HG02623 (cell line): Measurements from ENCODE around the gene MAP4.
"Not testable (repeated sequence)": the region's sequence is repeated elsewhere in the genome, so short reads cannot be mapped to it uniquely, and the experiment has no call there.

Experiments used
- ATAC-seq: cut with Tn5 transposase; IDR thresholded peaks from one replicate; pipeline ENCODE4 v1.9.1; 2021; ENCODE audit warnings: moderate library complexity; ENCODE audit not compliant: unreplicated experiment

The MAP4 gene

DNA sequence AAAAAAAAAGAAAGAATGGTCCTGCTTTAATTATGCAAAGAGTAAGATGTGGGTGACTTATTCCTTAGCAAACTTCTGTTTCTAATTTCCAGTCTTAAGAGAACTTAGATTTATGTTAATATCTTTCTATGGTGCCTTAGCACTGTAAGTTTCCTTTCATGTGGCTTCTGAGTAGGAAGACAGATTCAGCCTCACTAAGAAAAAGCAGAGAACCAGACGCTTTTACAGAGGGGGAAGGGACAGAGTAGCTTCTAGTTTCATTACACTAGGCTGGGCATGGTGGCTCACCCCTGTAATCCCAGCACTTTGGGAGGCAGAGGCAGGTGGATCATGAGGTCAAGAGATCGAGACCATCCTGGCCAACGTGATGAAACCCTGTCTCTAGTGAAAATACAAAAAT is 118.3 kb downstream of the MAP4 start:
- ATAC-seq: no peak

DNA sequence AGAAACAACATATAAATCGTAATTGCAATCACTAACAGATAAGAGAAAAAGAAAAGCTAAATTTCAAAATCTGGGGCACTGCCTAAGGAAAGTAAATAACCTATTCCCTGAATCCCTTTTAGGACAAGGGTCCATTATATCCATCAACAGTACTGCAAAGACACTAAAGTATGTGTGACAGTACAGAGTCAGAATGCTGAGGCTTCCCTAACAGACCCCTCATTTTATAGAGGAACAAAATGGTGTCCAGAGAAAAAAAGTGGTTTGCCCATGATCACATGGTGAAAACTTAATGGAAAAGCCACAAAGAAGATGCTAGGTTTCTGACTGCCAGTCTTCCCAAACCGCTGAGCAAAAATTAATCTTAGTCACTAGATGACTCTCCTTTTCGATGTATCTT is 119.5 kb downstream of the MAP4 start:
- no peak for ATAC-seq

DNA sequence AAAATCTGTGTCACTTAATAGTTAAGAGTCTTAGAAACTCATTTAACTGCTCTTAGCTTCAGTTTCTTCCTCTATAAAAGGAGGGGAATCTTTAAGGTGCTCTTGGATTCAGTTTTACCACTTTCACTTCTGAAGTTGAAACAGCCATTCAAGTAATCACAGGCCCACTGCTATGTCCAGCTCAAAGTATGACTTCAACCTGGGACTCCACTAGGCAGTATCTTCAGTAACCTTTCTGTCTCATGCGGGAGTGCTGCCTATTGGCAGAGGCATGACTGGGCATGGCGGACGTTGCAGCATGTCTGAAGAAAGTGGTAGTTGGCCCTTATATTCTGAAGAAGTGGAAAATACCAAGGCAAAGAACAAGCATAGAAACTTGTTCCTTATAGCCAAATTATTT is 121.0 kb downstream of the MAP4 start:
- ATAC-seq: no peak

DNA sequence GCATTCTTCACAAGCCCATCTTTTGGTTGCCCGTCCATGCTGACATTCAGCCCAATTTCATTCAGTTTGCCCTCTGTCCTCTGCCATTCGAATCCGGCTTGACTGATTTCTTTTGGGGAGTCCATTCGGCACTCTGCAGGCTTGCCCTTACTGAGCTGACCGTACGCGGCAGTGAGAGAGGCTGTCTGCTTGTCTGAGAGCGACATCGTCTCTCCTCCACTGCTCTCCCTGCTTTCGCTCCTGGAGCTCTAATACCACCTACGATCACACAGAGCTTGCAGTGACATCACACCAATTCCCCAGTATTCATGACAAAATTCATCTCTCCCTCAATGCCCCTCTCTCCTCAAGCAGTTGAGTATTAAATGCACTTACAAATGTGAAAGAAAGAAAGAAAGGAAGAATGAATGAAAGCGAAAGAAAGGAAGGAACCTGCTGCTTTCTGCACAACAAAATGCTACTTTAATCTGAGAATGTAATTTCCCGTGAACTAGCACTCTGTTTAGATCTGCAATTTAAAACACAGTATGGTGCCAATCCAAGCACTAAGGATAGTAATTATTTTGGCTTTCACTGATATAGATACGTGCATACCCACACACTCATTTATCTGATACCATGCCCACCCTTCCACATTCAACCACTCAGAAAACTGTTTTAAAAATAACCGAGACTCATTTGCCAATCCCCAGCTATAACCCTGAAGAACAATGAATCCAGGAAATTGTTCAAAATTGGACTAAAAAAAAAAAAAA is 123.8 kb downstream of the MAP4 start:
- ATAC-seq: no peak

DNA sequence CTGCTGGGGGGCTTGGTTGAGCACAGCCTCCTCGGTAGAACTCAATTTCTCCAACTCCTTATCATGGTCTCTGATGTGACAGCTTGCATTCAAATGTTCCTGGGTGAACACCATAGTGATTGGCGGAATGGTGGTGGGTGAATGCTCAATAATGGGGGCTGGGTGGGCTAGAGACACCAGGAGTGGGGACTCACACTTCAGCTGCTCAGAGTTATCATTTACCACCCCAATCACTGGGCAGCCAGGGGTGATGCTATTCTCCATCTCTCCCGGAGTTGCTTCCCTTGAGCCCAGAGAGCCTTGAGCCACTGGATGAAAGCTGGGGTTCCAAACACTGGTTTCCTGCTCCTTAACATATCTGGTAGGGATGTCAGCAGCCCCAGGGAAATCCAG is 124.6 kb downstream of the MAP4 start:
- ATAC-seq: no peak

DNA sequence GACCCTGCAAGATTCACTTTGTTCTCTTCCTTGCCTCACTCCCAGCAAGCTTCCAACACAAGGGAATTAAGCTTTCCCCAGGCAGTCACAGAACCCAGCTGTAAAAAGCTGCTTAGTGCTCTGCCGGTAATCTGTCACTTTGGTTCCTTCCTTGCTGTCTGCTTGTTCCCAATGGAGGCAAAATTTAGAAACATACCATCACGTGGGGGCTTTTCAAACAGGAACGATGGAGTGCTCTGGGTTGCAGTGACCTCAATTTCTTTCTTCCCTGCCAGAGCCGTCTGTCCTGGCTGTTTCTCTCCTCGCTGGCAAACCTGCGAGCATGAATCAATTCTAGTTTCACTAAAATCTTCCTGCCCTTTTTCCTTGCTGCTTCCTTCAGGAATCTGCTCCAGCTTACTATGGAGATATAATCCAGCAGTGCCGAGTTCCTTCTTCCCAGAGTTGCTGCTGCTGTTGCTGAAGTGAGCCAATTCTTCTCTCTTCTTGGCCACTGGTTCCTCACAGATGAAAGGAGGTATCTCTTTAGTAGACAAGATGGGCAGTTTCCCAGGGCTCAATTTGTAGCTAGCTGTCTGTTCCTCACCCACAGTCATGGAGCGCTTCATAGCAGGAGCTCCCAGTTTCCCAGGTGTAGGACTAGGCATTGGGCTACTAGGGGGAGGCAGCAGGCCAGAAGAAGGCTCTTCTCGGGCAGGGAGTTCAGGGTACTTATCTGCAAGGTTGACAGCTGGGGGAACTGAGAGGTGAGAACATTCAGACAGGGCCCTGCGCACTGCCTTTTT is 125.2 kb downstream of the MAP4 start:
- ATAC-seq: no peak

DNA sequence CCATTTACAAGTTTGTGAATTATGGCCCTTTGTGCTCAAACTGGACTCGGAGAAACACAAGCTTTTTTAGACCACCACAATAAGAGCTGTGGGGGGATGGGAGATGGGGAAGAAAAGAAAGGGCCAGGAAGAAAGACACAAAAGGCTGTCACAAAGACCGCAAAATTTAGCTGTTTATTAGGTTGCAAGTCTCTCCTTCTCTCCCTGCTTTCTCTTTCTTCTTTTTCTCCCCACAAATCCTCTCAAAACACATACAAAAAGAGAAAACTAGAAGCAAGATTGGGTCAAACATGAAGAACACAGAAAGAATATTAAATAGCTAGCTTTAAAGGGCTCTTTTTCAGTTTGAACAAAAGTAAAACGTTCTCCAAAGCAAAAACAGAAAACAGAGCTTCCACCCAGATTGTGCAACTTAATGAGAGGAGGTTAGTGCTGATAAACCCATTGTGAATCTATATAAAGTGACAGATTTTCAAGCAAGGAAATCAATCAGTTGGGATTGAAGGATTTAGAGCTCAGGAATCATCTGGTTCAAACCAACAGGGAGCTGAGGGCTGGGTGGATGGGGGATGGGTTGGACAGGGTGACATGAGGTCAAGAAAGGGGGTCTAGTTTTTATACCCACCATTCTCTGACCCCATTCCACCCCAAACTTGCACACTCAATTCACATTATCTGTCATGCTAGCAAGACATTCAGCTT is 125.9 kb downstream of the MAP4 start:
- ATAC-seq: no peak

DNA sequence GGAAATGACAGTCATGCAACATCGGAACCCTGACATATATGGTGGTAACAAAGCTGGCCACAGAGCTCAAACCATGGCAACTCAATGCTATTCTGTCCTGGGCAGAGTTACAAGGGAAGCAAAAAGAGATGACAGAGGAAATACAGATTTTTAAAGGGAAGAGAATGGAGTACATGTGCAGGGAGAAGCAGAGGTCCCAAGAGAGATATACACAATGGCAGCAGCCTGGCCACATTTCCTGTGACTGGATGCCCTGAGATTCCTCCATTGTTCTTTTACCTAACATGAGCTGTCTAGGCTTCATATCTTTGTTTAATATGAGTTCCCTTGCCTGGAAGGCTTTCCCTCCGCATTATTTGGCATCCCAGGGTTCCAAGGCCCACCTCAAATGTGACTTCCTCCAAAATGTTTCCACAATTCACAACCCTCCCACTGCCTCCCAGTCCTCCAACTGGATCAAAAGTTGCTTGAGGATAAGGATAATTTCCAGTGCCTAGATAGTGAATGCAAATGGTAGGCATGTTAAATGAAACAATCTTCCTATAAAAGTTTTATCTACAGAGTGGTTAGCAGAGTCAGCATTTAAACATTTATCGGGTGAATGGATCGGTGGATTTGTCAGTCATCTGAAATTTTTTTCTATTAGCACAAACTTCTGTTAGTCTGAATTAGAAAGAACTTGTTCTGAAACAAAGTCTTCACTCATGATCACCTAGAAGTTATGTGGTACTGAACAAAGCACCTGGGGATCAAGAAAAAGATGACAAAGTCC is 127.0 kb downstream of the MAP4 start:
- no peak for ATAC-seq

DNA sequence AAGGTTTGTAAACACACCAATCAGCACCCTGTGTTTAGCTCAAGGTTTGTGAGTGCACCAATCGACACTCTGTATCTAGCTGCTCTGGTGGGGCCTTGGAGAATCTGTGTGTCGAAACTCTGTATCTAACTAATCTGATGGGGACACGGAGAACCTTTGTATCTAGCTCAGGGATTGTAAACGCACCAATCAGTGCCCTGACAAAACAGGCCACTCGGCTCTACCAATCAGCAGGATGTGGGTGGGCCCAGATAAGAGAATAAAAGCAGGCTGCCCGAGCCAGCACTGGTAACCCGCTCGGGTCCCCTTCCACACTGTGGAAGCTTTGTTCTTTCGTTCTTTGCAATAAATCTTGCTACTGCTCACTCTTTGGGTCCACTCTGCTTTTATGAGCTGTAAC is 128.2 kb downstream of the MAP4 start:
- not testable (repeated sequence) for ATAC-seq

DNA sequence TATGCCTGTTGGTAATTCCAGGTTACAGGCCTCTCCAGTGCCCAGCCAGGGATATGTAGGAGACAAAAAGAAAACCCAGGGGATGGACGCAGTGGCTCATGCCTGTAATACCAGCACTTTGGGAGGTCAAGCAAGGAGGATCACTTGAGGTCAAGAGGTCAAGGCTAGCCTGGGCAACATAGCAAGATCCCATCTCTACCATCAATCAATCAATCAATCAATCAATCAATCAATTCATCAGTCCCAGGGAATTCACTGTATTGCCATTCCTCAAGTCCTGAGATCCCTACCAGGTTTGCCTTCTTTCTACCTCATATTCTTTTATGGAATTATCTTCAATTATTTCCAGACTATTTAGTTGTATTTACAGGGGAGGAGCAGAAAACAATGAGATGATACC is 131.0 kb downstream of the MAP4 start:
- ATAC-seq: no peak

DNA sequence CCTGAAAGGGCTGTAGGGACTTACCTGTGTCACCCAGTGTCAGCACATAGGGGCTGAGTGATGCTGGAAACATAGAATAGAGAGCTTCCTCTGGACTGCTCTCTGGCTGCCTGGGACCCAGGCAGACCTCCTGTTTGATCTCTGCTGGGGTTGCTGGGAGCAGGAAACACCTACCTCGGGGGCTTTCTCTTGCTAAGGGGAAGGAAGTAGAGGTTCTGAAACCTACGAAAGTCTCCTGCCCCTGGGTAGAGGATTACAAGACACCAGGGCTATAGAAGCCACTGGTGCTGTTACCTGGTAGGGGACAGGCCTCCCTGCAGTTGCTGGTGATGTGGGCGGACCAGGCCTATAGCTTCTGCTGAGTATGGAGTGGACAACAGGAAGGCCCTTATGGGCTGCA is 131.6 kb downstream of the MAP4 start:
- ATAC-seq: no peak

DNA sequence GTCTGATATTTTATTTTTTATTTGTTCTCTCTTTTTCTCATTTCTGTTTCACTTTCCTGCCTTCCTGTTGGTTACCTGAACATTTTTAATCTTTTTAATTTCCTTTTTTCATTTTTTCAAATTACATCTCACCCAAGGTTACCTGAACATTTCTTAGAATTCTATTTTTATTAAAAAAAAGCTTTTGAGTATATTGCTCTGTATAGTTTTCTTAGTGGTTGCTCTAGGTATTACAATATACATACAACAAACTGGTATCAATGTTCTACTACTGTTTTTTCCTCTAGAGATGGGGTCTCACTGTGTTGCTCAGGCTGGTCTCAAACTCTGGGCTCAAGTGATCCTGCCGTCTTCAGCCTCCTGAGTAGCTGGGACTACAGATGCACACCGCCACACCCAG is 133.9 kb downstream of the MAP4 start:
- ATAC-seq: no peak

DNA sequence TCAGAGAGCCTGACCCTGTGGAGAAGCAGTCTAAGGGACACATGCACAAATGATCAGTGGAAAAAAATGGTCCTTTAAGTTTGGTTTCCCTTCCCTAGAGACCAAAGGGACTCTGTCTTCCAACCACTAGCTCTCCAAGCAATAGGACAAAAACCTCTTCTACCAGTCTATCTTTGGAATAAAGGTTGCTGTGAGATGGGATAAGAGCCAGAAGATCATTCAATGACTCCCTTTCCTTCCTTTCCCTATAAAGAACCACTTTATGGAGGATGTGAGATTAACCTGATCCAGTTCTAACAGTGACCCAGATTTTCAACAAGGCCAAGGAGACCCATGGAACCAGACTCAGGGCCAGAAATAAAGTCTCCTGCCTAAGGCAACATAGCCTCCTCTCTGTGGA is 138.5 kb downstream of the MAP4 start:
- no peak for ATAC-seq

DNA sequence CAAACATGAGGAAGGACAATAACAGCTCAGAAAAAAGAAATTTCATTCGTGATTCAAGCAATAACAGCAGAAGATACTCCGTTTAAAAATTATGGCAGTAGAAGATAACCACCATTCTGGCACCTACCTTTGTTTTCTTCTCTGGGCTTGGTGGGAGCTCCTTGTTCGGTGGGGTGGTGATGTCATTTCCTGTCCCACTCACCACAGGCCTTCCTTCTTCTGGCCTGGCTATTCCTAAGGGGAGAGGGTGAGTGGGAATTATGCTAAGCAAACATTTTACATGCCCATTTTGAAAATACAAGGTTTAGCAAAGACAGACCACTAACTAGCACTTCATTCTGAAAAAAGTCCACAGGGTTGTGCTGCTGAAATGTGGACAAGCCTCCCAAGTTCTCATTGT is 138.9 kb downstream of the MAP4 start:
- ATAC-seq: no peak

DNA sequence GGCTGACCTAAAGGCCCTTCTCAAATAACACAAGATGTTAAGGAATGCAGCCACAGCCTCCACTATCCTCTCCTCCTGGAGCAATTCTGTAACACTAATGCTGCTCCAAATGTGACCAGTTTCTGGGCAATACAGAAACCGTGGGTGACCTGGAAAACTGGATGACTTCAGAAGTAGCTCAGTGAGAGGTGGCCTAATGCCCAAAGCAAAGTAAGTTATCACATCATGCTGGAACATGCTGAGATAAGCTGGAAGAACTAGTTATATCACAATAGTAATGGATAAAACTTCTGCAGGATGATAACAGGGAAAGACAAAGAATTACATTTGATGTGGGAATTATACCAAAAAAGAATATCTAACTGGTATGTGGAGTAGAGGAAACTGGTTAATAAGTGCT is 141.3 kb downstream of the MAP4 start:
- no peak for ATAC-seq

DNA sequence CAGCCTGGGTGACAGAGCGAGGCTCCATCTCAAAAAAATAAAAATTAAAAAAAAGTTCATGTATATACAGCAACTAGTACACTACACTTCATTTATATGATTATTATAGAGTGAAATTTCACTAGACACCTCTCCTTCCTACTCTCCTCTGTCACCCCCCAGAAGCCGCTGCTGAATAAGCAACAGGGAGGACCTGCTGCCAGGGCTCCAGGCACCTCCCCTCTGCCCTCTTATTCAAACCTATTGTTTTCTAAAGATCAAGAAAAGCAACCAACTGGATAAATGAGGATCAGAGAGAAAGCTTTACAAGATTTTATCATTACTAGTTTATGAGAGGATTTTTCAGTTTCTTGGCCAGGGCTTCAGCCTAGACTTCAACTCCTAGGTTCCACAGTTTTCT is 141.8 kb downstream of the MAP4 start:
- ATAC-seq: no peak

DNA sequence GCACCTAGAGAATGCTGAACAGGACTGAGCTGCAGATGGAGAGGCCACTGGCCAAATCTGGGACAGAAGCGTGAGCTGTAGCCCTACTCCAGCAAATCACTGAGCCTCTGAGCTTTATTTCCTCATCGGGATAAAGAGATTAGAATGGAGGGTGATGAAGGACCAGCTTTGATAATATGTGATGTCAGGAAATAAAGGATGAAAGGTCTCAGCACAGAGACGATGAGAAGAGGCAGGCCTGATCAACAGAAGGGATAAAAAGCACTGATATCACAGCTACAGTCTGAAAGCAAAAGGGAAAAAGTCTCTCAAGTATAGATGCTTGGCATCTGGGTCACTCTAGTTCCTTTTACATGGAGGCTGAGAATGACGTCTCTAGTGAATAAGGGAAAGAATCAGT is 143.3 kb downstream of the MAP4 start:
- no peak for ATAC-seq

DNA sequence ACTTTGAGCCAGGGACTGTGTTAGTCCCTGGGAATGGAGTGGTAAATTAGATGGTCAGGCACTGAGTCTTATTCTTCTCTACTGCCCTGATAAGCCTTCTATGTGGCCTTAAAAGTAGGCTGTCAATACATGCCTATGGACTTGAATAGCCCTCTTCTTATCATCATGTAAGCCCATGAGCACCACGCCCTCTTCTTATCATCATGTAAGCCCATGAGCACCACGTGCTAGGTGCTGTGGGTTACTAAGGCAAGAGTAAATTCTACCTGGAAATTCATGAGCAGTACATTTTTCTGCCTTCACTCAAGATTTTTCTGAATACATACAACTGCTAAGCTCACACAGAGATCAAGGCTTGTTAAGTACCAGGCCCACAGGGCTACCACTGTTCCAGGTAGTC is 144.8 kb downstream of the MAP4 start:
- ATAC-seq: no peak

DNA sequence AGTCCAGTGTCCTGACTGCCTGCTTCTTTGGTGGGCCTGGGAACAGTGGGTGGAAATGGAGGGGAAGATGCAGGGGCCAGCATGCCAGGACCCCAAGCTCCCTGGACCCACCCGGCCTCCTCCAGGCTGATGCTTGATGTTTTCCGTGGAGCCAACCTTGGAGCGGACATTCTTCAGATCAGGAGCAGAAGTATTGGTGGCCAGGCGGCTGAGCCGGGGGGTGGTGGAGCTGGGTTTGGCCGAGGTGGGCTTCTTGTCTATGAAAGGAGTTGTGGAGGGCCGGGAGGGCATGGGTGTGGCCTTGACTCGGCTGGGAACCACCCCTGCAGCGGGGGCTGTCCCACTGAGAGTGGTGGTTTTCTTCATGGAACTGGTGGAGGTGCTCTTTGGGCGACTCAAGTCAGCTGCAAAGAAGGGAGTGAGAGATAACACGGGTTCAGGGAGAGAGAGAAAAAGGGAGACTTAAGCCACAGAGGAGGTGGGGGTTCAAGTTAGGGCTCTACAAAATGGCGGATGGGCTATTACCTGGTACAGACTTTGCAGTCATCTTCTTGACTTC is 145.4 kb downstream of the MAP4 start:
- no peak for ATAC-seq

DNA sequence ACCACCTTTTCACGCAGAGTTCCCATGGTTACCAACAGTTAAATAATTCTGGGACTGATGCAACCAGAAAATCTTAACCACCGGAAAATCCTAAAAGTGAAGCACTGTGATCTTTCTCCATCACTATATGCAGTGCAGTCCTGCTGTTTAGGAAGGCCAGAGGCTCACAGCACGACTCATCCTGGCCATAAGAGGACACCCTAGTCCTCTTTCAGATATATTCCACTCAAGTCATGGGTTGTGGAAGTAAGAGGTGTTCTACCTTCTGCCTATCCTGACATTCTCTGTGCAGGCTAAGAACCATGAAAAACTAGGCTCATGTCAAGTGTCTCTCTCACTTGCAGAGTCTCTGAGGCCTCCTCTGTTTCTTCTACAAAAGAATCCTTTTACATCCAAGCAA is 146.1 kb downstream of the MAP4 start:
- ATAC-seq: no peak

DNA sequence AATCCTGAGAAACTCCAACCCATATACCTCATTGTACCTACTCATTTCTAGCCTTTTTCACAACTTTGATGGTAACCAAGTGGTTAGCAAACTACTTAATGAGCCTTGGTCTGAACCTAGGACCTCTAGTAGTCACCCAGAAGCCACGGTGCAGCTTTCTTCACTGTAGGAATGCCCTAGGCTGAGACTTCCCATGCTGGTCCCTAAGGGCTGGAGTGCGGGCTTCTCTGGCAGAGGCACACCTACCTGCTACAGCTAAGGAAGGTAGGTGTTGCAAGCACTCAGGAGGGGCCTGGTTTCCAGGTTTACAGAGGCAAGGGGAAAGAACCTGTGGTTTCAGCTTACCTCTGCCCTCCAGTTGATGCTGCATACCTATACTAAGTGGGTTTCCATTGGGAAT is 147.9 kb downstream of the MAP4 start:
- no peak for ATAC-seq
